HAP-1 (cell line): ENCODE data around the gene GPR119.
A peak's percentile ranks its signal among the peaks of the same experiment; 100 is the strongest.
"Not testable (repeated sequence)": the region's sequence is repeated elsewhere in the genome, so short reads cannot be mapped to it uniquely, and the experiment has no call there.

ENCODE experiments used
- DNase-seq, 2 experiments: peaks; one replicate each; pipeline ENCODE4 v3.0.0-alpha.2; 2016 to 2020; ENCODE audit warnings: low spot score in 2 of 2
- H3K27me3 ChIP-seq: fragments of 250-450 bp; sonication (Bioruptor Pico); 2 replicates; pipeline ENCODE4 v1.5.1; 2020; ENCODE audit warnings: low read depth, mild to moderate bottlenecking, moderate library complexity
- H3K36me3 ChIP-seq: fragments of 250-450 bp; sonication (Bioruptor Pico); replicated peaks from 2 replicates; pipeline ENCODE4 v1.5.1; 2020; ENCODE audit warnings: mild to moderate bottlenecking
- H3K4me1 ChIP-seq: fragments of 250-450 bp; sonication (Bioruptor Pico); 2 replicates; pipeline ENCODE4 v1.5.1; 2020; ENCODE audit warnings: mild to moderate bottlenecking
- H3K4me3 ChIP-seq: fragments of 250-450 bp; sonication (Bioruptor Pico); 2 replicates; pipeline ENCODE4 v1.5.1; 2020; ENCODE audit warnings: mild to moderate bottlenecking, moderate library complexity
- H3K9me3 ChIP-seq: fragments of 250-450 bp; sonication (Bioruptor Pico); 2 replicates; pipeline ENCODE4 v1.5.1; 2020; ENCODE audit warnings: mild to moderate bottlenecking, moderate library complexity
- in situ Hi-C: fragments of 300-500 bp; cut with MboI; formaldehyde crosslinking; loops from 3 replicates; pipeline ENCODE4 v1.14.3; 2020; ENCODE audit warnings: low sequenced_read_pairs, inconsistent platforms, mixed read lengths

The GPR119 gene

GRCh38 chrX:130386408-130386808 is 934 bp upstream of the GPR119 start:
- no peaks in the 10 kb centered on the region for H3K36me3 ChIP-seq
- no peak for DNase-seq
- H3K4me1 ChIP-seq: no peaks in the 10 kb centered on the region
- H3K27me3 ChIP-seq: no peaks in the 10 kb centered on the region; the same call in 1 of the 2 replicates
- in situ Hi-C loops: no loop called here
- H3K4me3 ChIP-seq: no peak overlapping the region
- no peaks in the 10 kb centered on the region for H3K9me3 ChIP-seq

GRCh38 chrX:130378024-130378669 is 7.3 kb downstream of the GPR119 start:
- no peak for DNase-seq
- in situ Hi-C loops: no loop called here

GRCh38 chrX:130376077-130376476 is 9.4 kb downstream of the GPR119 start:
- H3K4me1 ChIP-seq: no peaks in the 10 kb centered on the region
- in situ Hi-C loops: no loop called here
- no peak overlapping the region for H3K4me3 ChIP-seq
- DNase-seq: no peak
- no peaks in the 10 kb centered on the region for H3K36me3 ChIP-seq
- H3K27me3 ChIP-seq: no peaks in the 10 kb centered on the region
- H3K9me3 ChIP-seq: no peaks in the 10 kb centered on the region

More at GRCh38 chrX:130378024-130378669, 7.3 kb downstream of the GPR119 start:
- Histone ChIP-seq H3K4me3 (no peak overlapping the region), H3K4me1 (no peaks in the 10 kb centered on the region), H3K27me3 (no peaks in the 10 kb centered on the region), H3K9me3 (no peaks in the 10 kb centered on the region), H3K36me3 (no peaks in the 10 kb centered on the region)

- in situ Hi-C loops, H3K27me3 ChIP-seq, DNase-seq, H3K36me3 ChIP-seq, H3K4me3 ChIP-seq, H3K4me1 ChIP-seq, H3K9me3 ChIP-seq: not testable (repeated sequence)
These were observed 33.4 kb downstream of the GPR119 start for GRCh38 chrX:130352050-130352449.

GRCh38 chrX:130351567-130351966 is 33.9 kb downstream of the GPR119 start:
- in situ Hi-C loops: no loop called here
- no peaks in the 10 kb centered on the region for H3K36me3 ChIP-seq
- DNase-seq: no peak

GRCh38 chrX:130347321-130347720 is 38.2 kb downstream of the GPR119 start:
- in situ Hi-C loops: loop anchor here (10.0 kb wide), 1 partner anchor 103 kb away; no protein-coding TSS in a partner anchor
- DNase-seq: no peak

More at GRCh38 chrX:130351567-130351966, 33.9 kb downstream of the GPR119 start:
- Histone ChIP-seq H3K4me1 (no peaks in the 10 kb centered on the region), H3K4me3 (no peak overlapping the region), H3K27me3 (no peaks in the 10 kb centered on the region), H3K9me3 (no peaks in the 10 kb centered on the region)

GRCh38 chrX:130343411-130343810 is 42.1 kb downstream of the GPR119 start:
- H3K4me1 ChIP-seq: peaks cover 3% of the 10 kb centered on the region; the same call in 1 of the 2 replicates
- H3K27me3 ChIP-seq: no peaks in the 10 kb centered on the region
- H3K36me3 ChIP-seq: no peaks in the 10 kb centered on the region
- no peak for DNase-seq
- in situ Hi-C loops: loop anchor here (10.0 kb wide), 1 partner anchor 99 kb away; no protein-coding TSS in a partner anchor
- no peak overlapping the region for H3K4me3 ChIP-seq
- H3K9me3 ChIP-seq: no peaks in the 10 kb centered on the region

More at GRCh38 chrX:130347321-130347720, 38.2 kb downstream of the GPR119 start:
- Histone ChIP-seq H3K9me3 (no peaks in the 10 kb centered on the region), H3K27me3 (no peaks in the 10 kb centered on the region), H3K4me1 (no peaks in the 10 kb centered on the region), H3K36me3 (no peaks in the 10 kb centered on the region), H3K4me3 (no peak overlapping the region)

- Histone ChIP-seq H3K27me3 (no peaks in the 10 kb centered on the region), H3K4me1 (peaks cover 3% of the 10 kb centered on the region; the same call in 1 of the 2 replicates), H3K9me3 (no peaks in the 10 kb centered on the region), H3K36me3 (no peaks in the 10 kb centered on the region), H3K4me3 (peak overlapping the region; percentile 58)
- in situ Hi-C loops: loop anchor here (10.0 kb wide), 1 partner anchor 95 kb away; no protein-coding TSS in a partner anchor
- no peak for DNase-seq
These were observed 45.2 kb downstream of the GPR119 start for GRCh38 chrX:130340271-130340670.

- in situ Hi-C loops: loop anchor here (10.0 kb wide), 1 partner anchor 95 kb away; no protein-coding TSS in a partner anchor
- DNase-seq: peak; percentile 89 to 90
- Histone ChIP-seq H3K4me3 (peak within 1 kb of the TSS; percentile 58), H3K9me3 (no peaks in the 10 kb centered on the region), H3K4me1 (peaks cover 3% of the 10 kb centered on the region; the same call in 1 of the 2 replicates), H3K27me3 (no peaks in the 10 kb centered on the region), H3K36me3 (no peaks in the 10 kb centered on the region)
These were observed 45.9 kb downstream of the GPR119 start, which contains the start of gene SLC25A14 for GRCh38 chrX:130339408-130340222. TSS of gene SLC25A14 (plus strand) at chrX:130339919. CDS start at chrX:130340279, 360 bp downstream.

- H3K4me3 ChIP-seq: peak overlapping the region; percentile 58
- DNase-seq, H3K9me3 ChIP-seq, in situ Hi-C loops, H3K36me3 ChIP-seq, H3K4me1 ChIP-seq, H3K27me3 ChIP-seq: not testable (repeated sequence)
These were observed 46.6 kb downstream of the GPR119 start for GRCh38 chrX:130338869-130339268.

- in situ Hi-C loops: no loop called here
- no peak overlapping the region for H3K4me3 ChIP-seq
- H3K9me3 ChIP-seq: no peaks in the 10 kb centered on the region
- no peaks in the 10 kb centered on the region for H3K27me3 ChIP-seq
- no peaks in the 10 kb centered on the region for H3K36me3 ChIP-seq
- H3K4me1 ChIP-seq: peaks cover 3% of the 10 kb centered on the region; the same call in 1 of the 2 replicates
- no peak for DNase-seq
These were observed 48.9 kb downstream of the GPR119 start for GRCh38 chrX:130336531-130336930.
